Muscle of back (tissue), 13 donors: Measurements from ENCODE around the gene SKAP2. TPM values are rescaled to one million over a fixed set of nuclear protein-coding genes. Genes with fewer than 3 reads are reported as not detected.

ENCODE experiments used
- DNase-seq, 3 donors: peaks; one replicate each; pipeline versions ENCODE4 v3.0.0 to v3.0.0-alpha.2; 2013
- long read RNA-seq, 9 donors: transcript quantifications; one replicate each; lab custom pipeline, GENCODE V29; 2026
- polyA plus RNA-seq, 10 donors: library from polyadenylated mRNA; unstranded; fragments of 120-200 nt; gene quantifications; one replicate each; pipeline ENCODE4 v1.2.1, GENCODE V29; 2013; ENCODE audit not compliant: insufficient read length in 10 of 10

SKAP2 gene
- 10 to 100 TPM in 8 of 10 donors, 1 to 10 TPM in 2; 9.5 to 15.3 (median 13.5) TPM for polyA plus RNA-seq
- long read RNA-seq, donor 1, partial matches to known transcripts: 0 of 1 reads
- long read RNA-seq, donor 1, other reads (novel, unspliced or antisense): 0 of 1 reads
- long read RNA-seq, donor 2, partial matches to known transcripts: 7 of 9 reads
- long read RNA-seq, donor 2, other reads (novel, unspliced or antisense): 0 of 9 reads
- long read RNA-seq, donor 3: 0 reads
- long read RNA-seq, donor 4, partial matches to known transcripts: 0 of 2 reads
- long read RNA-seq, donor 4, other reads (novel, unspliced or antisense): 0 of 2 reads
- long read RNA-seq, donor 5, partial matches to known transcripts: 0 of 1 reads
- long read RNA-seq, donor 5, other reads (novel, unspliced or antisense): 0 of 1 reads
- long read RNA-seq, donor 6, transcript SKAP2-201 (13 exons, 3,998 nt): major isoform, 5 of 5 reads
- long read RNA-seq, donor 6, partial matches to known transcripts: 0 of 5 reads
- long read RNA-seq, donor 6, other reads (novel, unspliced or antisense): 0 of 5 reads
- long read RNA-seq, donor 7, partial matches to known transcripts: 0 of 2 reads
- long read RNA-seq, donor 7, other reads (novel, unspliced or antisense): 0 of 2 reads
- long read RNA-seq, donor 8, partial matches to known transcripts: 6 of 8 reads
- long read RNA-seq, donor 8, other reads (novel, unspliced or antisense): 0 of 8 reads
- long read RNA-seq, donor 9: 0 reads

GRCh38 chr7:26864309-26865093, at the start of gene SKAP2:
Gene SKAP2 (minus strand): TSS chr7:26864590. CDS start chr7:26864429, 161 bp downstream.
- peak; percentile 99 to 100 (median 100) for DNase-seq

- no peak for DNase-seq
These were observed 48.6 kb upstream of the SKAP2 start for GRCh38 chr7:26912933-26913536.

DNA sequence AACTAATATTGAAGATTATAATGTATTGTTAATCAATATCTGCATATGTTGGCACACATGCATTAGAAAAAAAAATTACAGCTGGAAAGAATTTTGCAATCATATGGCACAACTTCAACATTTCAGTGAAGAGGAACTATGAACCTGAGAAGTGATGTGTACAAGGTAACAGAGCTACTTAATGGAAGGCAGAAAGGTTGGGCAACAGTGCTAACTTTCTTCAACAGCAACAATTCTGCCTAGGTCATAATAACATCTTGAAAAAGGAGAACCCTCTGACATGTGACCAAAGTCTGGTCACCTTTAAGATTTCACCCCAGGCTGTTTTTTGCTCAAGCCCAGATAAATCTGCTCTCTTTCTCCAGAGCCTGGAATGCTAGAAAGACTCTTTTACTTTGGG, 47.9 kb upstream of the SKAP2 start:
- DNase-seq: no peak

- no peak for DNase-seq
These were observed 45.8 kb upstream of the SKAP2 start for GRCh38 chr7:26910221-26910620.

DNA sequence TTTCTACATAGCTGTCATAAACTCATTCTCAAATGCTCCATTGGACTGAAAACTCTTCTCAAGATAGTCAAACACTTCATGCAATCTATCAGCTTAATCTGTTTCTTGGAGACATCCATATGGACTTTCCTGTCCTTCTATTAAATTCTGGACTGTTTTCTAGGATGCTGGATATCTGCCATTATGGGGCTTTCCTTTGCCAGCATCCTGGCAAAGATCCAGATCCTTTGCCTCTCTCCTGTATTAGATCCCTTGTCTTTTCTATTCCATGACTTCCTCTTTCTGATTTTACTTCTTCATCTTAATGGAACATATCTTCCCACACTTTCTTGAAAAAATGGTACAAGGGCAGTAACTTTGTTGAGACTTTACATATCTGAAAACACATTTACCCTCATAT, 35.9 kb upstream of the SKAP2 start:
- DNase-seq: no peak

DNA sequence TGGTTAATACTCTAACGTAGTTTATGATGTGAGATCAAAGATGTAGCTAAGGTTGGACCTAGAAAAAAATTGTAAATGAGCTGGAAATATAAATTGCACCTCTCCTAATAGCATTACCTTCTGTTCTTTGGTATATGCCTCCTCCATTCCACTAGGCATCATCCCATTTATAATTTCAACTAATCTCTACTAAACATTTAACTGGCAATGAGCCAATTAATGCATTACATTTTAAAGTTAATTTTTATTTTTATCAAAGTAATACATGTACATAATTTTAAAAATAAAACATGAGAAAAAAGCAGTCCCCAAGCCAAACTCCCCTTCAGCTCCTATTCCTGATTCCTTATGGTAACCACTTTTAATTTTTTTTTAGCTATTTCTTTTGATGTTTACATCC, 35.1 kb upstream of the SKAP2 start:
- no peak for DNase-seq

DNA sequence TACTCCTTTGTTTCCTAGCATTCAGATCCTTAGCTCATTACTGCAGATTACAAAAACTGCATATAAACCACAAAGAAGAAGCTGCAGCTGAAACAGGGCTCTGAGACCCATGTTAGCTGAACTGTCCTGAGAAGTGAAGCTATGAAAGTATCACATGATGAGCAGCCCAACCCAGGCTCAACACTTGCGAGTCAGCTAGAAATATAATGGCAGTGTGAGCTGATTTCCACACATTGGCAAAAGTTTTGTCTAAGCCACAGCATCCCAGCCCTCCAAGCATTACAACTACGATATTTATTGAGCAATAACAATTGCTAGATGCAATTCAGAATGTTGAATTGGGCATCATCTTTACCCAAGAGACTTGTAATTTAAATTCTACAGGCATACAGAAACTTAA, 34.5 kb upstream of the SKAP2 start:
- DNase-seq: no peak

GRCh38 chr7:26897928-26898327, 33.5 kb upstream of the SKAP2 start:
- no peak for DNase-seq

DNA sequence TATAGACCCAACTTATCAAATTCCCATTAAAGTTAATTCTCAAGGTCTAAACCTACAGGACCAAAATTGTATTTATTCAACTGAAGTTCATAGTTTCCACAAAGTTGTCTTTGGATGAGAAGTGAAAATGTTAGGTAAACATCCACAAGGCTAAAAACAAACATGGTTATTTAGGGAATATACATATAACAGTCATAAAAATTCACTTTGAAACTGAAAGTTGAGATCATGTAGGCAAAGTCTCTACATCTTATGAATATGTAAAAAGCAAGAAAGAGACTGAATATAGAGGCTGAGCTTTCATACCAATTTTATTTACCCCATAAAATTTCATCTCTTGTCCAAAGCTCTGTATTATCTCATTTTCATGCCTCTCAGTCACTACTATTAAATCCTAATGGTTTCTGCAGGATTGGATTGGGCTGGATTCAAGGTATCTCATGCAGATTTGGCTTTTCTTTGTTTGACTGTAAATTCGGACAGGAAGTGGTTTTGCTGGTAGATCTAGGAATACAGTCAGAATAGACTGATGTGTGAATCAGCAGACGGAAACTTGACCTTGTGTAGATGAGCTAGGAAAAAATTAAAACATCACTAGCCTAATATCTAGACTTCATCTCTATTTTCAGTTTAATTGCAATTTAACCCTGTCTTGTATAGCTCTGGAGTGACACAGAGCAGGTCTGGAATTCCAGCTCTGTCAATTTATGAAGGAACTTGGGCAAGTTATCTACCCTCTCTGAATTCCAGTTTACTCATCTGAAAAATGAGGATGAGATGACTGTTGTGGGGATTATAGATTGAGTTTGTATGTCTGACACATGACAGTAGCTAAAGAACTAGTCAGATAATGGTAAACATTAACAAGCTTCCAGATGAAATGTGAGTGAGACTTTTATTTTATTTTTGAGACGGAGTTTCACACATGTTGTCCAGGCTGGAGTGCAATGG, 27.3 kb upstream of the SKAP2 start:
- DNase-seq: no peak

- DNase-seq: no peak
These were observed 16.5 kb upstream of the SKAP2 start for GRCh38 chr7:26880852-26881251.

DNA sequence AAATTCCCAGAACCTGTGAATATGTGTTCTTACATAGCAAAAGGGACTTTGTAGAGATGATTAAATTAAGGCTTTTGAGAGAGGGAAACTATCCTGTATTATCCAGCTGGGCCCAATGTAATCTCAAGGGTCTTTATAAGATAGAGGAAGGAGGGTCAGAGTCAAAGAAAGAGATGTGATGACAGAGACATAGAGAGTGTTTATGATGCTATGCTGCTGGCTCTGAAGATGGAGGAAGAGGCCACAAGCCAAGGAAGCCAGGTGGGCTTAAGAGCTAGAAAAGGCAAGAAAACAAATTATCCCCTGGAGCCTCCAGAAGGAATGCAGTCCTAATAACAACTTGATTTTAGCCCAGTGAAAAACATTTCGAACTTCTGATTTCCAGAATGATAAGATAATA, 15.3 kb upstream of the SKAP2 start:
- peak in 1 of 3 donors; percentile 58 for DNase-seq

GRCh38 chr7:26868841-26869495, 4.6 kb upstream of the SKAP2 start:
- no peak for DNase-seq

DNA sequence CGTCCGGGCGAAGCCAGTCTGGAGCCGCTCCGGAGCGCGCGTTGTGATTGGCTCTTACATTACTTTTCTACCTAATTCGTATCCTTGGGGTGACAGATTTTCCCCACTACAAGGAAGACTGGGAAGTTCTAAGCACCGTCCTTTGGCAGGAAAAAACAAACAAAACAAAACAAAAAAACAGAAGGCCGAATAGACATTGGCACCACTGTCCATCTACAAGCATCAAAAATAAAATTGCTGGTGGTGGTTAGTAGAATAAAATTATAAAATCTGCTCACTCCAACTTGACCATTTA, 651 bp upstream of the SKAP2 start:
- DNase-seq: no peak

DNA sequence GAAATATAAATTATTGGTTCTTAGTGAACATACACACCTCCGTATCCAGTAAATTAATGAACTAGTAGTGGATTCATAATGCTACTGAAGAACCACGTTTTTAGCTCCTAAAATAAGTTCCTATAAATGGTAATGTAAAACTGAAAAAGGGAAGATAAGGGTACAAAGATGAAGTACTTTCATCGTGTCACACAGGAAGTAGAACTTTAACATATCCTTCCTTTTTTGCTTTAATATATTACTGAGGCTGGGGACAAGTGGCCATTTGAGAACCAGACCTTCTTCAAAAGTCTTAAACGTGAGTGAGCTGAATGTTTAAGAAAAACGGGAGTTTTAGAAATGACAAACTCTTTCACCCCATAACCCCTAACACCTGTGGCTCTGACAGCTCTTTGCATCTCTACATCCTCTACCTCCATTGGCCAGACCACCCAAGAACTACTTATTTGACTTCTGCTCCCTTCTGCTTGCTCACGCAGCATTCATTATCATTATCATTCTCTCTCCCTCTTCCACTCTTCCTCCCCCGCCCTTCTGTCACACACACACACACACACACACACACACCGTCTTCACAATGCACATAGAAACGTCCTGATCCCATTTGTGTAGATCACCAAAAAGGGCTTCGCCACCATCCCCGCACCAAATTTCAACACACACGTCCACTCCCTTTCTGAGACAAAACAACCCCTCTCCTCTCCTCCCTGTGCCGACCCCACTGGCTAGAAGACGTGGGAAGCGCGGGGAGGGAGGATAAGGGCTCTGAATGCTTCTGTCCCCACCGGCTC, 677 bp downstream of the SKAP2 start:
- no peak for DNase-seq

DNA sequence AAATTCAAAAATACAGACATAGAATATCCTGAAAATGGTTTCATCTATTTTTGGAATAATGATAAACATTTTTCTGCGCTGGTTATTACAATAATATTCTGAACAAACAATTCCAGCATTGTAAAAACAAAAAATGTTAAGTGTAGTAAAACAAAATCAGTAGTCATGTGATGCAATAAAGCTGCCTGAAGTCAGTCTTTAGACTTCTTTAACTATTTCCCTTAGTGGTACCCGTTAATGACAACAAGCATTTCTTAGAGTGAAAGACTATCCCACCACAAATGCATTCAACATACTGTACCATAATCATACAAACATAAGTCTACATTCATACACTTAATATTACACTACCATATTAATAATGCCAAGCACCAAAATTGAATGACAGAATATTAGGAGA, 1.6 kb downstream of the SKAP2 start:
- DNase-seq: peak in 1 of 3 donors; percentile 34

- peak in 1 of 3 donors; percentile 39 for DNase-seq
These were observed 3.3 kb downstream of the SKAP2 start for GRCh38 chr7:26861050-26861449.

- DNase-seq: peak in 1 of 3 donors; percentile 30
These were observed 4.0 kb downstream of the SKAP2 start for GRCh38 chr7:26860361-26860760.

DNA sequence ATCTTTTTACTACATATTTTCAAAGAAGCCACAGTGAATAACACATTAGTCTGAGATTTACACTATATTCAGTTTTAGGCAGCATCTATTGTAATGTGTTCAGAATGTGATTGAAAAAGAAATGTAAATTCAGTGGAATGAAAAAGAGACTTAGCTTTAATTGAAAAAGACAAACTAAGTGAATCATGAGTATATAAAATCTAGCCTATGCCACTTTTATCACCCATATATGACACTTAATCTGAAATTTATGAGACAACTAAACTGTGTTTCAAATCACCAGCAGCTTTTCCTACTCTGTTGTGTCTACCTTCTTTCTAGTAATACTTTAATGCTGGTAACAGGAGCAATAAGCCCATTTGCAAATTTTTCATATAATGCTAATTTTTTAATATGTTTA, 4.7 kb downstream of the SKAP2 start:
- no peak for DNase-seq

GRCh38 chr7:26858735-26859134, 5.7 kb downstream of the SKAP2 start:
- no peak for DNase-seq
